AG04449 (cell line): Measurements from ENCODE around the gene ERGIC1.

ENCODE experiments used
- CTCF ChIA-PET: fragments of 350-600 bp; formaldehyde crosslinking; extraction: SDS; loops from one replicate; lab custom pipeline; 2021; ENCODE audit warnings: antibody characterized with exemption; lab: Yijun Ruan, JAX
- POLR2A ChIA-PET: fragments of 400-600, 350-600 bp; formaldehyde crosslinking; extraction: SDS; loops from one replicate; lab custom pipeline; 2020; ENCODE audit warnings: antibody characterized with exemption, inconsistent platforms; lab: Yijun Ruan, JAX
- DNase-seq: peaks from one replicate; pipeline ENCODE4 v3.0.0-alpha.2; 2010; ENCODE audit warnings: low read depth, low spot score
- H3K4me3 ChIP-seq: 2 replicates; pipeline ENCODE4 v1.5.1; 2011; ENCODE audit warnings: low read depth, mild to moderate bottlenecking, control low read depth, low read length
- TF ChIP-seq, protein P1 (sequence below): IDR thresholded peaks from one replicate; pipeline ENCODE4 v1.5.1; 2011; ENCODE audit warnings: mild to moderate bottlenecking, moderate library complexity, low read length, control low read depth, inconsistent platforms; ENCODE audit not compliant: insufficient read depth; ENCODE audit errors: missing control alignments

The ERGIC1 gene

DNA sequence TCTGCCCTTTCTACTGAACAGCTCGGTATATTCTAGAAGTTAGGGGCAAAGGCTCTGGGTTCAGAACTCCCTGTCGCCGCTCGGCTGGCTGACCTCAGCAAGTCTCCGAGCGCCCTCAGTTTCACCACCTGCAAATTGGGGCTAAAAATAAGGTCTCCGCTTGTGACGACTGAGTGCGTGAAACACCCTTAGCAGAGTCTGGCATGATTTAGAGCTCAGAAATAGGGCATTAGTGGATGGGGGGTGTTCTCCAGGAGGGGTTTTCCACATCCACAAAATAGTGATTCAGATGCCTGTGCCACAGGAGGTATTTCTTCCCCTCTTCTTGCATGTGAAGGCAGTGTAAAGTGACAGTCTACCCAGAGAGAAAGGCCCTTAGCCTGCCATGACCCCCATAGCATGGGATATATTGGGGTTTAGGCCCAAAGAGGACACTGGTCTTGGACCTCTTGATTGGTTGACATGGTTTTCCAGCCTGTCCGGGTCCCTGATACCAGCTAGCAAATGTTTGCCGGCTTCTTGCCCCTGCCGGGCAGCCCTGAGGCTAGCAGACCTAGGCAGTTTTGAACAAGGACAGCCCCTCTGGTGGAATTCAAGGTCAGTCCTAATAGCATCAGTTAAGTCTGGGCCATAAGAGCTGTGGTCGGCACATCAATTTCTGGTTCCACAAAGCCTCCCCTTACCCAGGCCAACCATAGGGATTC lies 1.4 kb downstream of the ERGIC1 start:
- POLR2A ChIA-PET, result interaction anchor here (0.6 to 2.9 kb wide), 2 partner anchors 65 to 70 kb away, joined by 4 to 19 read pairs; partner anchors contain the start of gene DUSP1
- TF ChIP-seq, protein P1, sequence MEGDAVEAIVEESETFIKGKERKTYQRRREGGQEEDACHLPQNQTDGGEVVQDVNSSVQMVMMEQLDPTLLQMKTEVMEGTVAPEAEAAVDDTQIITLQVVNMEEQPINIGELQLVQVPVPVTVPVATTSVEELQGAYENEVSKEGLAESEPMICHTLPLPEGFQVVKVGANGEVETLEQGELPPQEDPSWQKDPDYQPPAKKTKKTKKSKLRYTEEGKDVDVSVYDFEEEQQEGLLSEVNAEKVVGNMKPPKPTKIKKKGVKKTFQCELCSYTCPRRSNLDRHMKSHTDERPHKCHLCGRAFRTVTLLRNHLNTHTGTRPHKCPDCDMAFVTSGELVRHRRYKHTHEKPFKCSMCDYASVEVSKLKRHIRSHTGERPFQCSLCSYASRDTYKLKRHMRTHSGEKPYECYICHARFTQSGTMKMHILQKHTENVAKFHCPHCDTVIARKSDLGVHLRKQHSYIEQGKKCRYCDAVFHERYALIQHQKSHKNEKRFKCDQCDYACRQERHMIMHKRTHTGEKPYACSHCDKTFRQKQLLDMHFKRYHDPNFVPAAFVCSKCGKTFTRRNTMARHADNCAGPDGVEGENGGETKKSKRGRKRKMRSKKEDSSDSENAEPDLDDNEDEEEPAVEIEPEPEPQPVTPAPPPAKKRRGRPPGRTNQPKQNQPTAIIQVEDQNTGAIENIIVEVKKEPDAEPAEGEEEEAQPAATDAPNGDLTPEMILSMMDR, result no peak
- CTCF ChIA-PET, result interaction anchor here (0.6 to 3.6 kb wide), 10 partner anchors 9 to 129 kb away, joined by 3 to 18 read pairs (median 5); partner anchors contain the start of gene DUSP1
- no peak for DNase-seq
- peak overlapping the region; percentile 91 for H3K4me3 ChIP-seq

DNA sequence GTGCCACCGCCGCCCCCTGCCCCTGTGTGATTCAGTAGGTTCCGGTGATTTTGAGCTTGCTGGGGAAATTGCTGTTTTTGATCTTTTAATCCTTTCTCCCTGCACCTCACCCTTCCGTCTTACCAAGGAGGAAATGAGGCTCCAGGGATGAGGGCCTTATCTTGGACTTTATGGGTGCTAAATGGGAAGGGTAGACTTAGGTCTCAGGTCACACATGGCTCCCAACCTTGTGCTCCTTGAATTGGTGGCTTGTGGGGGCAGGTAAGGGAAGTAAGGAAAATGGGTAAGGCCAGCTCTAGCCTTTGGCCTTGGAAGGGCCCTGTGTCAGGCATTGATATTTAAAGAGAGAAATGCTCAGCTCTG lies 1.9 kb downstream of the ERGIC1 start:
- H3K4me3 ChIP-seq, result peak overlapping the region; percentile 91
- TF ChIP-seq, protein P1, result no peak
- ChIA-PET POLR2A (interaction anchor here (2.9 kb wide), 1 partner anchor 65 kb away, joined by 19 read pairs; the partner anchor contains the start of gene DUSP1), CTCF (interaction anchor here (1.0 to 3.6 kb wide), 10 partner anchors 9 to 129 kb away, joined by 3 to 18 read pairs (median 5); partner anchors contain the start of gene DUSP1)
- DNase-seq, result no peak

DNA sequence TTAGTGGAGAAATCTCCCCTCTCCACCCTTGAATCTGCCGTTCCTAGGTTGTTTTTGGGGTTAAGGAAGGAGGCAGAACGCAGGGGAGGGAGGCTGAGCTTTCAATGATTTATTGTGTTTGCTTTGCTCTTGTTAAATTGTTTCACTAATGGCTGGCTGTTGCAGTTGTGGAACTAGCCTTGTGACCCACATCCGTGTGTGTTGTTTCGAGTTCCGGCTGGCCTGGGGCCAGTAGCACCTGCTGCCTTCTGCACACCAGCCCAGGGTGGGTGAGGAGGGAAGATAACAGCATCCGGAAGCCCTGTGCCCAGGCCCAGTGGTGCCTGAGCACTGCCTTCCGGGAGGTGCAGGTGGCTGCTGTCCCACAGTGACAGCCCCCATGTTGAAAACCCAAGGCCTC lies 3.6 kb downstream of the ERGIC1 start:
- TF ChIP-seq, protein P1, result no peak
- H3K4me3 ChIP-seq, result no peak overlapping the region
- no peak for DNase-seq
- ChIA-PET POLR2A (no interaction called here), CTCF (interaction anchor here (1.2 to 3.6 kb wide), 3 partner anchors 95 to 123 kb away, joined by 3 to 18 read pairs (median 7); no protein-coding TSS in a partner anchor)

DNA sequence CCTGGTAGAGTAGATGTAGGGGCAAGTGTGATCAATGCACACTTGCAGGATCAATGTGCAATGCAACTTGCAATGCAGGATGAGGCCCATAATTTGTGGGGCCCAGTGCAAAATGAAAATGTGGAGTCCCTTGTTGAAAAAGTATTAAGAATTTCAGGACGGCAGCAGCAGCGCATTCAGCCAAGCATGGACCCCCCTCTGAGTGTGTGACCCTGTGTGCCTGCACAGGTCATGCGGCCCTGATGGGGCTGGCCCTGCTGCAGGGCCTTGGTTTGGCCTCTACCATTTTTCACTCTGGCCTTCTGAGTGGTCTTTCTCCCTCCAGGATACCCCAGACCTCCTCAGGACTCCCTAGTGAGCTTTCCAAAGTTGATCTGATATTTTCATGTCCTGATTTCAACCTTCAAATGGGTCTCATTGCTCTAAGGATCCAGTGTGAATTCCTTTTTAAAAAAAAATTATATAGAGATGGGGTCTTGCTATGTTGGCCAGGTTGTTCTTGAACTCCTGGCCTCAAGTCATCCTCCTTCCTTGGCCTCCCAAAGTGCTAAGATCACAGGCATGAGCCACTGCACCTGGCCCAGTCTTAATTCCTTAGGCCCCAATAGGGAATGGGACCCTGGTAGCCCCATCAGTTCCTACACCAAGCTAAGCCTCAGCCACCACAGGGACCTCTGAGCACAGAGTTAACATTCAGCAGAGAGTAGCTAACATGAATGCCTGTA lies 4.3 kb downstream of the ERGIC1 start:
- POLR2A ChIA-PET, result interaction anchor here (0.6 kb wide), 1 partner anchor 68 kb away, joined by 3 read pairs; no protein-coding TSS in a partner anchor
- no peak for DNase-seq
- no peak overlapping the region for H3K4me3 ChIP-seq
- CTCF ChIA-PET, result interaction anchor here (1.2 to 3.6 kb wide), 2 partner anchors 94 to 121 kb away, joined by 3 to 18 read pairs; no protein-coding TSS in a partner anchor
- TF ChIP-seq, protein P1, result no peak

DNA sequence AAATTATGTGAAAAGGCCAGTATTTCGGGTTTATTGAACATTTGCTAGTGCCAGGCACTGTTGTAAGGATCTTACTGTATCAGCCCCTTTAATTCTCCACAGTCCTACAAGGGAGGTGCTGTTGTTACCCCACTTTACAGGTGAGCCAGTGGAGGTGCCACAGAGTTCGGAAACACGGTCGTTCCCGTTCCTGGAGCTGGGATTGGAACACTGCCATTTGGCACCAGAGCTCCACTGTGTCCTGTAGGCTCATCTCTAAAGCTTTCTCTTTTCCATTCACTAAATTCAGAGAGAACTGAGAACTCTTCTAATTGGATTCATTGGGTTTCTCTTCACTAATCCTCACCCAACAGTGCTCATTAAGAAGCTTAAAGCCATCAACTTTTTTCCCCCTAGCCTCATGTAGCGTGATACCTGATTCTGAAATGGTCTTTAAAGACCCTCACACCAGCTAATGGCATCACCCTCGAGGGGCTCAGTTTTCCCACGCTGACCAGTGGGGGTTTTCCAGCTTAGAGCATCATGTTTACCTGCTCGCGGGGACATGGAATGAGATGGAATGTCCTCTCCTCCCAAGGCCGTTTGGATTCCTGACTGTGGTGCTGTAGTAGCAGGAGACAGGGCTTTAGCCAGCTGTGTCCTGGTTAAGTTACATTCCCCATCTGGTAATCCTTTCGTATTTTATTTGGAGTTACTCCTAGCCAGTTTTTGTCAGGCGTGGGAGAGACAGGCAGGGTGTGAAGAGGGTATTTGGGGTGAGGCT lies 5.8 kb downstream of the ERGIC1 start:
- DNase-seq, result no peak
- ChIA-PET CTCF (interaction anchor here (0.9 to 2.5 kb wide), 5 partner anchors 29 to 127 kb away, joined by 3 to 7 read pairs (median 4); no protein-coding TSS in a partner anchor), POLR2A (interaction anchor here (0.6 to 1.6 kb wide), 5 partner anchors 14 to 131 kb away, joined by 3 to 7 read pairs (median 3); no protein-coding TSS in a partner anchor)
- no peak overlapping the region for H3K4me3 ChIP-seq
- TF ChIP-seq, protein P1, result no peak
